ENCODE results near the gene TPPP.

TPPP gene

GRCh38 chr5:665541-665955, 27.6 kb downstream of the TPPP start:
- DNase-seq (ENCODE audit: low read depth), result no peak

GRCh38 chr5:664994-665360, 28.2 kb downstream of the TPPP start:
- no peak for DNase-seq (ENCODE audit: low read depth)

DNA sequence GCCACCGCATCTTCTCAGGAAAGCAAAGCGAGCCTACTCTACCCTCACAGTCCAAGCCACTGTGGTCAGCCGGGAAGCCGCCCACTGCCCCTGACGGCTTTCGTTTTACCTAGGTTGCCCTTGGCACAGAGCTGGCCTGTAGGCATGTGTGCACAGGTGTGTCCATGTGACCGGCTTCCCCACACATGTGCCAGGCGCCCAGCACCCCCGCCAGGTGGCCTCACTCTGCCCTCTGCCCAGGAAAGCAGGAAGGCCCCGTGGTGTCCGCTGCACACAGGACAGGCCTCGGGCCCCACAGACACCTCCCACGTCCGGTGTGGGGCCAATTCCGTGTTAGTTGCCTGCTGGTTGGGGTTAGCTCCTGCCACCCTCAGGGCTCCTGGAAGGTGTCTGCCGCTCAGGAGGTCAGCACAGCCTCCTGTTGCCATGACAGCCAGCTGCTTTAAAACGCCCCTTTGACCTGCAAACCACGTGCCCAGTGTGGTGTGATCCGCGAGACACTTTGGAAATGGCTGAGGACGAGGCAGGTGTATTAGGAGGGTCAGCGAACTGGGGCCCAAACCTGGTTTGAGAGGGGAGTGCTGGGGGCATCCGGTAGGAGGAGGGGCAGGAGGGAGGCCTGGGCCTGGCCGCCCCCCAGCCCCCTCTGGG, 28.7 kb downstream of the TPPP start:
- DNase-seq (ENCODE audit: low read depth), result no peak

- no peak for DNase-seq (ENCODE audit: low read depth)
Observed at GRCh38 chr5:663436-664342, 29.5 kb downstream of the TPPP start.

DNA sequence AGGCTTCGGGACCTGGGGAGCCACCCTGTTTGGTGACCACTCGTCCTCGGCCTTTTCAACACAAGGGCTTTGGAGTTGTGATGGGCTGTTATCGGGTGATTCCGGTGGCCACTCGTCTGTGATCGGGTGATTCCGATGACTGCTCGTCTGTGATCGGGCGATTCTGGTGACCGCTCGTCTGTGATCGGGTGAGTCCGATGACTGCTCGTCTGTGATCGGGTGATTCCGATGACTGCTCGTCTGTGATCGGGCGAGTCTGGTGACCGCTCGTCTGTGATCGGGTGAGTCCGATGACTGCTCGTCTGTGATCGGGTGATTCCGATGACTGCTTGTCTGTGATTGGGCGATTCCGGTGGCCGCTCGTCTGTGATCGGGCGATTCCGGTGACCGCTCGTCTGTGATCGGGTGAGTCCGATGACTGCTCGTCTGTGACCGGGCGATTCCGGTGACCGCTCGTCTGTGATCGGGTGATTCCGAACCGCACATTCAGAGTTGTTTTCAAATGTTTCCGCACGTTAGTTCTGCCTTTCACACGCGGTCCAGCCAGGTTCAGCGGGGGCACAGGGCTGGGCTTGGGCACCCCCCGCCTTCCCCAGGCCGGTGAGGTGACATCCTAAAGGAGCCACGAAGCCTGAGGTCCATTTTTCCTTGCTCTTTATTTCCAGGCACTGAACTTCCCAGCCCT, 30.3 kb downstream of the TPPP start:
- DNase-seq (ENCODE audit: low read depth), result no peak

GRCh38 chr5:661891-662750, 31.0 kb downstream of the TPPP start:
- no peak for DNase-seq (ENCODE audit: low read depth)

DNA sequence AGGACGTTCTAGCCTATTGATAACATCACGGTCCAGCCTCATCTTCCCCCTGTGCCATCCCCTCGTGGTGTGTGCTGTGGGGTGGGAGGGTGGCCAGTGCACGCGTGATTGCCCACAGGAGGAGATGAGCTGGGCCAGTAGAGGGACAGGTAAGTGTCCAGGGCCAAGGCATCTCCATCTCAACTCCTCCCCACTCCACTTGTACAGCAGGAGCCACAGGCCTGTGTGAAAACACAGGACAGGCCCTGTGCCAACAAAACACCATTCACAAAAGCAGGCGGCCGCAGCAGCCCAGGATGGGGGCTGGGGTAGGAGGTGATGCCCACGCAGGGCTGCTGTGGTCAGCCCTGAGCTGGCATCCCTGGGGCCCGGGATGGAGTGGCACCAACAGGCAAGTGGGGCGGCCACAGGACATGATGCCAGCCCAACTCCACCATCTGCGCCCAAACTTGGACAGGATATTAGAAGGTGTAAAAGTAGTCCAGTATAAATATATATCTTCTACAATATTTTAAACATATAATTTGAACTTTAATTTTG, 32.6 kb downstream of the TPPP start:
- DNase-seq (ENCODE audit: low read depth), result no peak

GRCh38 chr5:659496-660263, 33.5 kb downstream of the TPPP start:
- no peak for DNase-seq (ENCODE audit: low read depth)

- DNase-seq (ENCODE audit: low read depth), result no peak
Observed at GRCh38 chr5:658103-658502, 35.0 kb downstream of the TPPP start.

GRCh38 chr5:657570-657969, 35.6 kb downstream of the TPPP start:
- no peak for DNase-seq (ENCODE audit: low read depth)

- no peak for DNase-seq (ENCODE audit: low read depth)
Observed at GRCh38 chr5:655406-655805, 37.7 kb downstream of the TPPP start.

DNA sequence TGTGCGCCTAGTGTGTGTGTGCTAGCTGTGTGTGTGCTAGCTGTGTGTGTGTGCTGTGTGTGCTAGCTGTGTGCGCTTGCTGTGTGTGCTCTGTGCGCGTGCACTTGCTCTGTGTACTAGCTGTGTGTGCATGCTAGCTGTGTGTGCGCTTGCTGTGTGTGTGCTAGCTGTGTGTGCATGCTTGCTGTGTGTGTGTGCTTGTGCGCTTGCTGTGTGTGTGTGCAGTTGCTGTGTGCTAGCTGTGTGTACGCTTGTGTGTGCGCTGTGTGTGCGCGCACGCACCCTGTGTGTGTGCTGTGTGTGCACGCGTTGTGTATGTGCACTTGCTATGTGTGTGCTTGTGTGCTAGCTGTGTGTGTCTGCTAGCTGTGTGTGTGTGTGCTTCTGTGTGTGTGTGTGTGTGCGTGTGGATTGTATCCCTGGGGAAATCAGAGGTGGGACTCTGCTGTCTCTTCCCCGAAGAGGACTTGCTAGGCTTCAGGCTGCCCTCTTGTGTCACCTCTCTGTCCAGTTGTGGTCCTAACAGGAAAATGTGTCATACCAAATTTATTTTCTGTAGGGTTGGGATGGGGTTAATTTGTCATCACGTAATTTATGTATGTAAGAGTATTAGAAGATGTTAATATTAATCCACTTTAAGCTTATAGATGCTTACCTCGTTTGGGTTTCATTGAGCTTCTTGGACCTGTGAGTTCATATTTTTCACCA, 38.9 kb downstream of the TPPP start:
- no peak for DNase-seq (ENCODE audit: low read depth)

DNA sequence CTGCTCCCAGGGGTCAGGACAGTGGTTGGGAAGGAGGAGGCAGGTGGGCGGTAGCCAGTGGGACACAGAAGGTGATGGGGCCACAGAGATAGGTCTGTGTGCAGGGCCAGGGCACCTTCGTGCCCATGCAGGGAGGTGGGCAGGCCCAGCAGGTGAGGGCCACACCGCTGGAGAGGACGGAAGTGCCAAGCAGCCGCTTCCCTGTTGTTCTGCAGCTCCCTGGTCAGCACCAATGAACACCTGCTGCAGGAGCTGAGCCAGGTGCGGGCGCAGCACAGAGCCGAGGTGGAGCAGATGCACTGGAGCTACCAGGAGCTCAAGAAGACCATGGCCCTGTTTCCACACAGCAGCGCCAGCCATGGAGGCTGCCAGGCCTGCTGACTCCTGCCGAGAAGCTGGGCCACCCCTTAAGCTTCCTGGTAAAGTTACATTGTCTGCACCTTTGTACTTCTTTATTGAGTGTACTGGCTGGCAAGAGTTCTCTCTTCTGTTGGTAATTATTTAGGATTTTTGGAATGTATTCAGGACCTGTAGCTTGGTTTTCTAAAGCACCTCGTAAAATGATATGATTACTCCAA, 40.3 kb downstream of the TPPP start:
- no peak for DNase-seq (ENCODE audit: low read depth)

- no peak for DNase-seq (ENCODE audit: low read depth)
Observed at GRCh38 chr5:652023-652515, 41.1 kb downstream of the TPPP start.

GRCh38 chr5:651296-652022, 41.7 kb downstream of the TPPP start:
- no peak for DNase-seq (ENCODE audit: low read depth)

DNA sequence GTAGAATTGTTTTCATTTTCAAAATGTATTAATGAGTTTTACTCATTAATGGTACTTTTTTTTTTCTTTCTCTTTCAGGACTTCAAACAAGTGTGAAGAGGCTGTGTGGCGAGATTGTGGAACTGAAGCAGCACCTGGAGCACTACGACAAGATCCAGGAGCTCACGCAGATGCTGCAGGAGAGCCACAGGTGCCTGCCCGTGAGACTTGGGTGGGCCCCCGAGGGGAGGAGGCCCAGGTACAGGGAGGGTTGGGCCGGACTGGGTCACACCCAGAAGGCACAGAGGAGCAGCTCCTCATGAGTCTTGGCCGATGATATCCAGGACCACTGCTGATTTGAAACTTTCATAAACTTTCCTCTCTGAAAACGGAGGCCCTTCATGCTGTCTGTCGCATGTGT, 45.4 kb downstream of the TPPP start:
- DNase-seq (ENCODE audit: low read depth), result no peak

DNA sequence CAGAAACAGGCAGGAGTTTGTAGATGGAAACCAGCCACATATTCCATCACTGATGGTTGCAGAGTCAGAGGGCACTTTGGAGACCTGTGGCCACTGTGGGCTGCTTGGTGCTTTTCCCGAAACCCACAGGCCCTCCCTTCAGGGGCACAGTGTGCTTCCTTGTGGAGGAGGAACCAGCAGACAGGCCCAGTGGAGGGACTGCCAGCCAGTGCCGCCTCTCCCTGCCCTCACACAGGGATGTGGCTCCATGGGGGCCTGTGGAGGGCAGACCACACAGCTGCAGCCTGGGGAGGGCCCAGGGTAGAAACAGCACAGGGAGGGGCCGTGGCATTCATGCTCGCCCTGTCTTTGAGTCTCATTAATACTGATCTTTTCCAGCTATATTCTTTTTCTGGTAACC, 45.8 kb downstream of the TPPP start:
- no peak for DNase-seq (ENCODE audit: low read depth)

DNA sequence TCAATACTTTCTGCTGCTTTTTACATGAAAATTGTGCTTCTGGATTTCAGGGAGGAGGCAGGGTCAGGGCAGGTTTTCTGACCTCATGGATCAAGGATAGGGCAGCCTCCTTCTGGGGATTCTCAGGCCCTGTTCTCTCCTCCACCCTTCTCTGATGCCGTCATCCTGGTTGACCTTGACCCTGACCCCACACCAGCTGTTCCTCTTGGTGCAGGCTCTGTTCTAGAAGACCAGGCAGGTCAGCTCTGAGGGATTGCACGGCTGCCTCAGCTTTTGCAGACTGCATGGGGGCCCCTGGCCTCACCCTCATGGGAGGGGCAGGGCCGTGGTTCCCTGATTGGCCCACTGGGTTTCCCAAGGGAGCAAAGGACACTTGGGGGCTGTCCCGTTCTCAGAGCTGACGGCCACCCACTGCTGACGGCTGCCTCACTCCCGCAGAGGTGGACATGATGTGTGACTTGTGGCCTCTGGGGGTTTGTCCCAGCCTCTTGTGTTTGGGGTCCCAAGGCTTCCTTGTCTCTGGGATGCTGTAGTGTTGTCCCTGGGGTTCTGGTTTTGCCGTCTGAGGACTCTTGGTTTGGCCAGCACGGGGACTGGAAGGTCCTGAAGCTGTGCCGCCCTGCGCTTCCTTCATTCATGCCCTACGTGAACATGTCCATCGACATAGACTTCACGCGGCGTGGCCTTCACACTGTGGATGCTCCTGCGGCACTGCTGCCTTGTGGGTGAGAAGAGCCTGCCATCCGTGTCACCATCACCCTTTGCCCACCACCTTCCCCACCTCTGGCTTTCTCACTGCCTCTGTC, 46.6 kb downstream of the TPPP start:
- no peak for DNase-seq (ENCODE audit: low read depth)
